Kidney epithelial cell (primary cell): Measurements from ENCODE around the gene INO80. TPM values are rescaled to one million over a fixed set of nuclear protein-coding genes. Genes with fewer than 3 reads are reported as not detected.
"Not testable (repeated sequence)": the region's sequence is repeated elsewhere in the genome, so short reads cannot be mapped to it uniquely, and the experiment has no call there.

ENCODE experiments used
- DNase-seq: peaks from one replicate; pipeline ENCODE4 v3.0.0-alpha.2; 2010; ENCODE audit warnings: low read depth
- H3K27me3 ChIP-seq: 2 replicates; pipeline ENCODE4 v1.6.0; 2011; ENCODE audit warnings: low read length; ENCODE audit not compliant: control insufficient read depth, insufficient read depth
- H3K36me3 ChIP-seq: 2 replicates; pipeline ENCODE4 v1.5.1; 2011; ENCODE audit warnings: low read length; ENCODE audit not compliant: control insufficient read depth, insufficient read depth
- H3K4me3 ChIP-seq: 2 replicates; pipeline ENCODE4 v1.5.1; 2011; ENCODE audit warnings: low read depth, mild to moderate bottlenecking, control low read depth, low read length
- CTCF ChIP-seq: IDR thresholded peaks from 2 replicates; pipeline ENCODE4 v1.5.1; 2011; ENCODE audit warnings: mild to moderate bottlenecking, moderate library complexity, low read length, control low read depth, inconsistent platforms; ENCODE audit not compliant: insufficient read depth, poor library complexity, severe bottlenecking
- total RNA-seq: library from RNA; depleted of rRNA; stranded (reverse); fragments of >200 nt; gene quantifications from 2 replicates; pipeline ENCODE4 v1.2.3, GENCODE V29; 2015

INO80 gene
- total RNA-seq, 1 donor from 2014 or later: 26.7 TPM

- H3K36me3 ChIP-seq: peaks cover 2% of the 10 kb centered on the region
- TF ChIP-seq CTCF: no peak
- no peak for DNase-seq
- H3K27me3 ChIP-seq: no peaks in the 10 kb centered on the region
- H3K4me3 ChIP-seq: no peak overlapping the region
Observed at GRCh38 chr15:40957041-40957555, 159.0 kb downstream of the INO80 start.

GRCh38 chr15:40956541-40956982, 159.5 kb downstream of the INO80 start:
- Histone ChIP-seq H3K4me3 (no peak overlapping the region), H3K27me3 (no peaks in the 10 kb centered on the region), H3K36me3 (peaks cover 2% of the 10 kb centered on the region)
- no peak for TF ChIP-seq CTCF
- DNase-seq: no peak

GRCh38 chr15:40955930-40956540, 160.0 kb downstream of the INO80 start:
- H3K27me3 ChIP-seq: no peaks in the 10 kb centered on the region
- no peak overlapping the region for H3K4me3 ChIP-seq
- no peak for DNase-seq
- TF ChIP-seq CTCF: no peak
- H3K36me3 ChIP-seq: peaks cover 2% of the 10 kb centered on the region

- TF ChIP-seq CTCF: no peak
- Histone ChIP-seq H3K36me3 (peaks cover 2% of the 10 kb centered on the region), H3K4me3 (no peak overlapping the region), H3K27me3 (no peaks in the 10 kb centered on the region)
- DNase-seq: no peak
Observed at GRCh38 chr15:40955141-40955903, 160.8 kb downstream of the INO80 start.

GRCh38 chr15:40954158-40954848, 161.8 kb downstream of the INO80 start:
- H3K4me3 ChIP-seq: peak overlapping the region; percentile 80
- not testable (repeated sequence) for H3K27me3 ChIP-seq, H3K36me3 ChIP-seq, DNase-seq

GRCh38 chr15:40953713-40954074, 162.4 kb downstream of the INO80 start:
- no peak for DNase-seq
- no peaks in the 10 kb centered on the region for H3K27me3 ChIP-seq
- H3K4me3 ChIP-seq: peak overlapping the region; percentile 80
- no peak for TF ChIP-seq CTCF
- peaks cover 2% of the 10 kb centered on the region for H3K36me3 ChIP-seq
